Erythroblast (primary cell): ENCODE results near the gene PCAT6.
"Not testable (repeated sequence)": the region's sequence is repeated elsewhere in the genome, so short reads cannot be mapped to it uniquely, and the experiment has no call there.

Experiments
- GATA1 ChIP-seq: IDR thresholded peaks from 2 replicates; pipeline ENCODE4 v1.6.1; 2011; ENCODE audit warnings: low read depth, mild to moderate bottlenecking, control low read depth, low read length, moderate library complexity
- POLR2A ChIP-seq: IDR thresholded peaks from 2 replicates; pipeline ENCODE4 v1.6.1; 2011; ENCODE audit warnings: mild to moderate bottlenecking, low read length

- TF ChIP-seq POLR2A, GATA1: not testable (repeated sequence)
These were observed 15.8 kb upstream of the PCAT6 start for GRCh38 chr1:202794931-202795330.
